Mesendoderm (in vitro differentiated cells): ENCODE measurements around the gene PMM1.
"Not testable (repeated sequence)": the region's sequence is repeated elsewhere in the genome, so short reads cannot be mapped to it uniquely, and the experiment has no call there.

Experiments
- DNase-seq: peaks from one replicate; pipeline ENCODE4 v3.0.0; 2013
- H2AK5ac ChIP-seq: 2 replicates; pipeline ENCODE4 v1.6.1; 2013; ENCODE audit warnings: low read length, inconsistent platforms
- H2BK120ac ChIP-seq: 2 replicates; pipeline ENCODE4 v1.6.1; 2013; ENCODE audit warnings: low read depth, mild to moderate bottlenecking, low read length, moderate library complexity, mixed read lengths
- H2BK15ac ChIP-seq: replicated peaks from 2 replicates; pipeline ENCODE4 v1.6.1; 2013; ENCODE audit warnings: low read depth, mild to moderate bottlenecking, moderate library complexity
- H2BK5ac ChIP-seq: 2 replicates; pipeline ENCODE4 v1.6.1; 2013; ENCODE audit warnings: low read length, inconsistent platforms
- H3K18ac ChIP-seq: 2 replicates; pipeline ENCODE4 v1.6.1; 2013; ENCODE audit warnings: mild to moderate bottlenecking, low read length, mixed read lengths
- H3K23ac ChIP-seq: one replicate; pipeline ENCODE4 v1.6.1; 2013; ENCODE audit warnings: low read length
- H3K27ac ChIP-seq: 2 replicates; pipeline ENCODE4 v1.5.1; 2013; ENCODE audit warnings: low read depth, mild to moderate bottlenecking, inconsistent platforms, low read length, moderate library complexity
- H3K27me3 ChIP-seq: 2 replicates; pipeline ENCODE4 v1.6.1; 2013; ENCODE audit warnings: low read length, control low read depth, mild to moderate bottlenecking, inconsistent platforms; ENCODE audit not compliant: insufficient read depth, poor library complexity
- H3K36me3 ChIP-seq: 2 replicates; pipeline ENCODE4 v1.6.1; 2013; ENCODE audit warnings: low read length, inconsistent platforms; ENCODE audit not compliant: control insufficient read depth, insufficient read depth
- H3K4ac ChIP-seq: one replicate; pipeline ENCODE4 v1.6.1; 2013; ENCODE audit warnings: low read depth, mild to moderate bottlenecking, low read length, moderate library complexity
- H3K4me1 ChIP-seq: 2 replicates; pipeline ENCODE4 v1.6.1; 2013; ENCODE audit warnings: low read depth, low read length, inconsistent platforms; ENCODE audit not compliant: control insufficient read depth
- H3K4me2 ChIP-seq: 2 replicates; pipeline ENCODE4 v1.6.1; 2013; ENCODE audit warnings: low read length
- H3K4me3 ChIP-seq: 2 replicates; pipeline ENCODE4 v1.5.1; 2013; ENCODE audit warnings: mild to moderate bottlenecking, low read length
- H3K56ac ChIP-seq: one replicate; pipeline ENCODE4 v1.6.1; 2013; ENCODE audit warnings: low read length
- H3K79me1 ChIP-seq: 2 replicates; pipeline ENCODE4 v1.6.1; 2013; ENCODE audit warnings: low read length, inconsistent platforms
- H3K79me2 ChIP-seq: 2 replicates; pipeline ENCODE4 v1.6.1; 2013; ENCODE audit warnings: mild to moderate bottlenecking, low read length; ENCODE audit not compliant: control insufficient read depth, insufficient read depth
- H3K9ac ChIP-seq: 2 replicates; pipeline ENCODE4 v1.6.1; 2013; ENCODE audit warnings: low read length, inconsistent platforms
- H4K5ac ChIP-seq: one replicate; pipeline ENCODE4 v1.6.1; 2013; ENCODE audit warnings: low read length
- H4K8ac ChIP-seq: one replicate; pipeline ENCODE4 v1.6.1; 2013; ENCODE audit warnings: low read depth, mild to moderate bottlenecking, control low read depth, low read length, moderate library complexity
- WGBS: extraction: QIAGEN DNeasy Blood & Tissue Kit; methylation state at CpG from one replicate; pipeline ENCODE4 v1.1.7; 2013; ENCODE audit warnings: low lambda C conversion rate, missing lambda C conversion rate; ENCODE audit not compliant: insufficient coverage; ENCODE audit errors: extremely low coverage; 5-methylcytosine and 5-hydroxymethylcytosine counted together

The PMM1 gene

GRCh38 chr22:41596776-41597634, 7.4 kb upstream of the PMM1 start:
- Histone ChIP-seq H3K79me2 (no peaks in the 10 kb centered on the region), H2BK15ac (no peak overlapping the region), H3K56ac (no peak overlapping the region), H3K4me3 (no peak overlapping the region), H3K9ac (no peak overlapping the region), H4K5ac (no peak overlapping the region), H4K8ac (no peak overlapping the region), H3K23ac (no peak overlapping the region), H2BK120ac (no peak overlapping the region), H3K18ac (no peak overlapping the region), H3K79me1 (no peaks in the 10 kb centered on the region), H3K4ac (no peak overlapping the region), H3K4me1 (no peaks in the 10 kb centered on the region), H3K4me2 (no peak overlapping the region), H2AK5ac (no peak overlapping the region), H3K36me3 (peaks cover 4% of the 10 kb centered on the region), H3K27ac (no peak overlapping the region), H2BK5ac (no peak overlapping the region), H3K27me3 (no peaks in the 10 kb centered on the region)
- WGBS: no CpG with 5 or more reads among the region's 13 CpGs
- DNase-seq: peak; percentile 59

- Histone ChIP-seq H3K4me1 (no peaks in the 10 kb centered on the region), H4K8ac (no peak overlapping the region), H2BK120ac (no peak overlapping the region), H3K18ac (no peak overlapping the region), H2BK15ac (no peak overlapping the region), H3K56ac (no peak overlapping the region), H3K79me2 (no peaks in the 10 kb centered on the region), H3K4me3 (no peak overlapping the region), H3K27ac (no peak overlapping the region), H2BK5ac (no peak overlapping the region), H3K4ac (no peak overlapping the region), H3K23ac (no peak overlapping the region), H3K79me1 (no peaks in the 10 kb centered on the region), H4K5ac (no peak overlapping the region), H2AK5ac (no peak overlapping the region), H3K27me3 (no peaks in the 10 kb centered on the region), H3K9ac (no peak overlapping the region), H3K36me3 (peaks cover 2% of the 10 kb centered on the region), H3K4me2 (no peak overlapping the region)
- no peak for DNase-seq
- WGBS: no CpG with 5 or more reads among the region's 5 CpGs
Measured at GRCh38 chr22:41595703-41596102, 6.1 kb upstream of the PMM1 start.

GRCh38 chr22:41593336-41593960, 3.8 kb upstream of the PMM1 start:
- DNase-seq, H3K79me1 ChIP-seq, H4K8ac ChIP-seq, H2BK120ac ChIP-seq, H3K27ac ChIP-seq, H3K4me1 ChIP-seq, H3K9ac ChIP-seq, H3K27me3 ChIP-seq, H3K56ac ChIP-seq, H3K36me3 ChIP-seq, H3K4ac ChIP-seq, H2BK5ac ChIP-seq, H3K18ac ChIP-seq, H2AK5ac ChIP-seq, H3K4me2 ChIP-seq, H4K5ac ChIP-seq, H3K4me3 ChIP-seq, H2BK15ac ChIP-seq, H3K23ac ChIP-seq, H3K79me2 ChIP-seq: not testable (repeated sequence)
- no CpG with 5 or more reads among the region's 51 CpGs for WGBS

GRCh38 chr22:41587347-41587723, 2.3 kb downstream of the PMM1 start:
- Histone ChIP-seq H3K4ac (no peak overlapping the region), H4K5ac (no peak overlapping the region), H2BK5ac (no peak overlapping the region), H3K36me3 (no peaks in the 10 kb centered on the region), H4K8ac (no peak overlapping the region), H3K4me2 (no peak overlapping the region), H3K79me2 (no peaks in the 10 kb centered on the region), H3K18ac (no peak overlapping the region), H3K56ac (no peak overlapping the region), H2BK120ac (no peak overlapping the region), H3K23ac (no peak overlapping the region), H2BK15ac (no peak overlapping the region), H3K79me1 (no peaks in the 10 kb centered on the region), H2AK5ac (no peak overlapping the region), H3K27ac (no peak overlapping the region), H3K4me3 (no peak overlapping the region), H3K9ac (no peak overlapping the region), H3K4me1 (no peaks in the 10 kb centered on the region), H3K27me3 (no peaks in the 10 kb centered on the region)
- WGBS: no CpG with 5 or more reads among the region's 7 CpGs
- no peak for DNase-seq

- Histone ChIP-seq H2AK5ac (no peak overlapping the region), H3K4me1 (no peaks in the 10 kb centered on the region), H3K79me1 (no peaks in the 10 kb centered on the region), H3K36me3 (no peaks in the 10 kb centered on the region), H3K23ac (no peak overlapping the region), H3K4me2 (no peak overlapping the region), H2BK120ac (no peak overlapping the region), H3K56ac (no peak overlapping the region), H3K4me3 (no peak overlapping the region), H3K27me3 (no peaks in the 10 kb centered on the region), H4K8ac (no peak overlapping the region), H3K27ac (no peak overlapping the region), H3K18ac (no peak overlapping the region), H2BK15ac (no peak overlapping the region), H3K9ac (no peak overlapping the region), H3K4ac (no peak overlapping the region), H3K79me2 (no peaks in the 10 kb centered on the region), H4K5ac (no peak overlapping the region), H2BK5ac (no peak overlapping the region)
- no peak for DNase-seq
- no CpG with 5 or more reads among the region's 7 CpGs for WGBS
Measured at GRCh38 chr22:41585898-41586297, 3.7 kb downstream of the PMM1 start.
